Mammary epithelial cell (primary cell): ENCODE results near the gene GRID2.

Experiments
- EZH2 ChIP-seq: IDR thresholded peaks from 2 replicates; pipeline ENCODE4 v1.6.1; 2012; ENCODE audit warnings: low read length, inconsistent platforms, borderline replicate concordance
- TF ChIP-seq, protein P1 (sequence below), 2 donors: IDR thresholded peaks in 1 of 2; conservative IDR thresholded peaks in 1 of 2; 2 replicates each; pipeline ENCODE4 v1.5.1; 2011 to 2012; ENCODE audit warnings: inconsistent platforms in 2 of 2, low read length in 2 of 2, mild to moderate bottlenecking in 2 of 2, control low read depth in 1 of 2, low read depth in 1 of 2; ENCODE audit not compliant: insufficient read depth in 1 of 2; ENCODE audit errors: extremely low read depth in 1 of 2

DNA sequence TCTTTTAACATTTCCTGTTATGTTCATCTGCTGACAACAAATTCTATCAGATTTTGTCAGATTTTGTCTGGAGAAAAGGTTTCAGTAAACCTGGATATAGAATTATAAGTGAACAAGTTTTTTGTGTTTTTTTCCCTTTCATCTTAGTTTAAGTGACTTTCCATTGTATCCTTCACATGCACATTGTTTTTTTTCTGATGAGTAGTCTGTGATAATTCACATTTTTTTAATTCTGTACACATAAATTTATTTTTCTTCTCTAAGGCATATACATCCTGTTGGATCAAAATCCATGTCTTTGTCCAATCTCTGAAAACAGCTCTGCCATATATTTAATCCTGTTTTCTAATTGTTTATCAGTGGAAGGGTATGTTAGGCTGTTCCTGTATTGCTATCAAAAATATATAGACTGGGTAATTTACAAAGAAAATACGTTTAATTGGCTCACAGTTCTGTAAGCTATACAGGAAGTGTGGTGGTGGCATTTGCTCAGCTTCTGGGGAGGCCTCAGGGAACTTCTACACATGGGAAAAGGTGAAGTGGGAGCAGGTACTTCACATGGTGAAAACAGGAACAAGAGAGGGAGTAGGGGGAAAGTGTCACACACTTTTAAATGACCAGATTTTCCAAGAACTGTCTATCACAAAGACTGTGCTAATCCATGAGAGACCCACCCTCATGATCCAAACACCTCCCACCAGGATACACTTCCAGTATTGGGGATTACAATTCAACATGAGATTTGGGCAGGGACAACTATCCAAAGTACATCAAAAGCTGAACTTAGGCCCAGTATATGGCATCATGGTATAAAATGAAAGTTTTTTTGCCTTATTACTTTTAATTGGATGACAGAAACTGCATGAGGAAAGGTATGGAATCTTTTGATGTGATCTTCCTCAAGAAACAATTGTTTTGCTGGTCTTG lies 45.6 kb upstream of the GRID2 start:
- TF ChIP-seq, protein P1, sequence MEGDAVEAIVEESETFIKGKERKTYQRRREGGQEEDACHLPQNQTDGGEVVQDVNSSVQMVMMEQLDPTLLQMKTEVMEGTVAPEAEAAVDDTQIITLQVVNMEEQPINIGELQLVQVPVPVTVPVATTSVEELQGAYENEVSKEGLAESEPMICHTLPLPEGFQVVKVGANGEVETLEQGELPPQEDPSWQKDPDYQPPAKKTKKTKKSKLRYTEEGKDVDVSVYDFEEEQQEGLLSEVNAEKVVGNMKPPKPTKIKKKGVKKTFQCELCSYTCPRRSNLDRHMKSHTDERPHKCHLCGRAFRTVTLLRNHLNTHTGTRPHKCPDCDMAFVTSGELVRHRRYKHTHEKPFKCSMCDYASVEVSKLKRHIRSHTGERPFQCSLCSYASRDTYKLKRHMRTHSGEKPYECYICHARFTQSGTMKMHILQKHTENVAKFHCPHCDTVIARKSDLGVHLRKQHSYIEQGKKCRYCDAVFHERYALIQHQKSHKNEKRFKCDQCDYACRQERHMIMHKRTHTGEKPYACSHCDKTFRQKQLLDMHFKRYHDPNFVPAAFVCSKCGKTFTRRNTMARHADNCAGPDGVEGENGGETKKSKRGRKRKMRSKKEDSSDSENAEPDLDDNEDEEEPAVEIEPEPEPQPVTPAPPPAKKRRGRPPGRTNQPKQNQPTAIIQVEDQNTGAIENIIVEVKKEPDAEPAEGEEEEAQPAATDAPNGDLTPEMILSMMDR (conservative IDR thresholded peaks at IDR 0.05 in 1 of 2, IDR thresholded peaks at IDR 0.05 in 1 of 2; ENCODE audit: extremely low read depth in 1 of 2, insufficient read depth in 1 of 2, low read depth in 1 of 2, low read length in 2 of 2) = no peak
- no peak for TF ChIP-seq EZH2
